ENCODE measurements around the gene IGLL1.

DNA sequence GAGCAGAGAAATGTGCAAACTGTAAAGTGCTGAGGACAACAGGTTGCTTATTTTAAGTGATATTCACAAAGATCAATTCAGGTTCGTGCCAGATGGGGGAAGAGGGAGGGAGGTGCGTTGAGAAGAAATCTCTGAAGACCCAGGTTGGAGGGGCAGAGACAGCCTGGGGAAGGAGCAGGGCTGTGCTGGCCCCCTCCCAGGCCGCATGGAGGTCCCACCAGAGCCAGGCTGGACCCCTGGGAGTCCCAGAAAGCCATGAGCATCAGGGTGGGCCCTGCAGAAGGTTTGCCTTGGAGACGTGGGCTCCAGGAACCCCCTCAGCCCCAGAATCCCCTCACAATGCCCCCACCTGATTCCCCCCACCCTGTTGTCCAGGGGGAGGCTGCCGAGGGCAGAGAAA, 47.4 kb downstream of the IGLL1 start:
- TF ChIP-seq POLR2AphosphoS5 (IDR thresholded peaks at IDR 0.05) = no peak
- no peak for TF ChIP-seq POLR2A (IDR thresholded peaks at IDR 0.05)
- no peak for TF ChIP-seq EP300 (IDR thresholded peaks at IDR 0.05)
